HepG2 (cell line): ENCODE data around the gene OR11A1. TPM values are rescaled to one million over a fixed set of nuclear protein-coding genes. Genes with fewer than 3 reads are reported as not detected.

Experiments
- AHR ChIP-seq: IDR thresholded peaks from 2 replicates; pipeline ENCODE4 v1.6.1; 2018; ENCODE audit warnings: missing genetic modification reagents, missing compliant biosample characterization
- BHLHE40 ChIP-seq: IDR thresholded peaks from 2 replicates; pipeline ENCODE4 v1.6.1; 2011; ENCODE audit warnings: low read length, improper control_type of control experiment
- NCOA2 ChIP-seq: sonication (generic); formaldehyde crosslinking; IDR thresholded peaks from 2 replicates; pipeline ENCODE4 v1.8.0; 2022; ENCODE audit warnings: inconsistent platforms
- NPAS2 ChIP-seq: sonication (generic); formaldehyde crosslinking; IDR thresholded peaks from 2 replicates; pipeline ENCODE4 v1.8.0; 2022; ENCODE audit warnings: mild to moderate bottlenecking, missing genetic modification reagents, borderline replicate concordance
- ZNF713 ChIP-seq: sonication (generic); formaldehyde crosslinking; IDR thresholded peaks from 2 replicates; pipeline ENCODE4 v1.4.0; 2020; ENCODE audit warnings: mild to moderate bottlenecking, missing genetic modification reagents
- polyA plus RNA-seq, 8 experiments: library from polyadenylated mRNA; depleted of rRNA in 3 of 8; stranded (reverse) in 7 of 8; unstranded in 1 of 8; fragments of >200 nt; fragmentation: Illumina TruSeq in 4 of 8; extraction: Trizol in 4 of 8; gene quantifications; 2 replicates each; pipeline versions ENCODE4 v1.2.1 to v1.2.3, GENCODE V29; 2011 to 2016; ENCODE audit warnings: low read depth in 4 of 8, missing spikeins in 1 of 8, mixed read lengths in 1 of 8; ENCODE audit not compliant: insufficient read depth in 1 of 8
- total RNA-seq, 5 experiments: library from RNA; depleted of rRNA; stranded (reverse); fragments of >200 nt; fragmentation: Illumina TruSeq; extraction: Trizol; gene quantifications; 2 replicates each; pipeline ENCODE4 v1.2.3, GENCODE V29; 2016; ENCODE audit warnings: low read depth in 1 of 5
- TF ChIP-seq, protein P1 (sequence below): sonication (generic); formaldehyde crosslinking; IDR thresholded peaks from 2 replicates; pipeline ENCODE4 v1.4.0; 2020; ENCODE audit warnings: mild to moderate bottlenecking, missing genetic modification reagents
- TF ChIP-seq, protein P2 (sequence below): sonication (generic); formaldehyde crosslinking; IDR thresholded peaks from 2 replicates; pipeline ENCODE4 v1.5.1; 2020; ENCODE audit warnings: missing genetic modification reagents, mild to moderate bottlenecking, borderline replicate concordance
- TF ChIP-seq, protein P3 (sequence below): sonication (generic); formaldehyde crosslinking; conservative IDR thresholded peaks from 2 replicates; pipeline ENCODE4 v1.4.0; 2020; ENCODE audit warnings: missing genetic modification reagents

The OR11A1 gene
- total and polyA plus RNA-seq, 2 of the 13 experiments (the other 11 are each of a cell fraction or from before 2014, with no cell fraction given), result not detected

DNA sequence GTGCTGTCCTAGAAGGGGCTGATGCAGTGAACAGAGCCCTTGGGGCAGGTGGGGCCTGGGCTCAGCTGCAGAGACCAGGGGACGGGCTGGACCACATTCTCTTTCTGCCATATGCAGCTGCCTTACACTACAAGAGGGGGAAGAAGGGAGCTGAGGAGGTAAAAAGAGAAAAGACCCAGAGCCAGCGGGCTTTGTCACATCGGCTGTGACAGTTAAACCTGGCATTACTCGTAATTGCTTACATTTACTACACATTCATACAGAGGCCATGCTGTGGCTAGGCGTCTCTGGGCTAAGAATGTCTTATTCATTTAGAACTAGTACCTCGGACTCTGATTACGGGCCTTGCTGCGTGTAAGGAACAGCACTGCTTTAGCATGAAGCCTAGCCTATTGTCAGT is 43.7 kb upstream of the OR11A1 start (continued):
- TF ChIP-seq, protein P1, sequence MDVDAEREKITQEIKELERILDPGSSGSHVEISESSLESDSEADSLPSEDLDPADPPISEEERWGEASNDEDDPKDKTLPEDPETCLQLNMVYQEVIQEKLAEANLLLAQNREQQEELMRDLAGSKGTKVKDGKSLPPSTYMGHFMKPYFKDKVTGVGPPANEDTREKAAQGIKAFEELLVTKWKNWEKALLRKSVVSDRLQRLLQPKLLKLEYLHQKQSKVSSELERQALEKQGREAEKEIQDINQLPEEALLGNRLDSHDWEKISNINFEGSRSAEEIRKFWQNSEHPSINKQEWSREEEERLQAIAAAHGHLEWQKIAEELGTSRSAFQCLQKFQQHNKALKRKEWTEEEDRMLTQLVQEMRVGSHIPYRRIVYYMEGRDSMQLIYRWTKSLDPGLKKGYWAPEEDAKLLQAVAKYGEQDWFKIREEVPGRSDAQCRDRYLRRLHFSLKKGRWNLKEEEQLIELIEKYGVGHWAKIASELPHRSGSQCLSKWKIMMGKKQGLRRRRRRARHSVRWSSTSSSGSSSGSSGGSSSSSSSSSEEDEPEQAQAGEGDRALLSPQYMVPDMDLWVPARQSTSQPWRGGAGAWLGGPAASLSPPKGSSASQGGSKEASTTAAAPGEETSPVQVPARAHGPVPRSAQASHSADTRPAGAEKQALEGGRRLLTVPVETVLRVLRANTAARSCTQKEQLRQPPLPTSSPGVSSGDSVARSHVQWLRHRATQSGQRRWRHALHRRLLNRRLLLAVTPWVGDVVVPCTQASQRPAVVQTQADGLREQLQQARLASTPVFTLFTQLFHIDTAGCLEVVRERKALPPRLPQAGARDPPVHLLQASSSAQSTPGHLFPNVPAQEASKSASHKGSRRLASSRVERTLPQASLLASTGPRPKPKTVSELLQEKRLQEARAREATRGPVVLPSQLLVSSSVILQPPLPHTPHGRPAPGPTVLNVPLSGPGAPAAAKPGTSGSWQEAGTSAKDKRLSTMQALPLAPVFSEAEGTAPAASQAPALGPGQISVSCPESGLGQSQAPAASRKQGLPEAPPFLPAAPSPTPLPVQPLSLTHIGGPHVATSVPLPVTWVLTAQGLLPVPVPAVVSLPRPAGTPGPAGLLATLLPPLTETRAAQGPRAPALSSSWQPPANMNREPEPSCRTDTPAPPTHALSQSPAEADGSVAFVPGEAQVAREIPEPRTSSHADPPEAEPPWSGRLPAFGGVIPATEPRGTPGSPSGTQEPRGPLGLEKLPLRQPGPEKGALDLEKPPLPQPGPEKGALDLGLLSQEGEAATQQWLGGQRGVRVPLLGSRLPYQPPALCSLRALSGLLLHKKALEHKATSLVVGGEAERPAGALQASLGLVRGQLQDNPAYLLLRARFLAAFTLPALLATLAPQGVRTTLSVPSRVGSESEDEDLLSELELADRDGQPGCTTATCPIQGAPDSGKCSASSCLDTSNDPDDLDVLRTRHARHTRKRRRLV (CRISPR knock-in tag), result no peak
- TF ChIP-seq BHLHE40, result no peak
- TF ChIP-seq NCOA2 (CRISPR knock-in tag), result no peak
- TF ChIP-seq ZNF713 (CRISPR knock-in tag), result no peak
- TF ChIP-seq NPAS2, result no peak
- TF ChIP-seq, protein P2, sequence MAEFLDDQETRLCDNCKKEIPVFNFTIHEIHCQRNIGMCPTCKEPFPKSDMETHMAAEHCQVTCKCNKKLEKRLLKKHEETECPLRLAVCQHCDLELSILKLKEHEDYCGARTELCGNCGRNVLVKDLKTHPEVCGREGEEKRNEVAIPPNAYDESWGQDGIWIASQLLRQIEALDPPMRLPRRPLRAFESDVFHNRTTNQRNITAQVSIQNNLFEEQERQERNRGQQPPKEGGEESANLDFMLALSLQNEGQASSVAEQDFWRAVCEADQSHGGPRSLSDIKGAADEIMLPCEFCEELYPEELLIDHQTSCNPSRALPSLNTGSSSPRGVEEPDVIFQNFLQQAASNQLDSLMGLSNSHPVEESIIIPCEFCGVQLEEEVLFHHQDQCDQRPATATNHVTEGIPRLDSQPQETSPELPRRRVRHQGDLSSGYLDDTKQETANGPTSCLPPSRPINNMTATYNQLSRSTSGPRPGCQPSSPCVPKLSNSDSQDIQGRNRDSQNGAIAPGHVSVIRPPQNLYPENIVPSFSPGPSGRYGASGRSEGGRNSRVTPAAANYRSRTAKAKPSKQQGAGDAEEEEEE (CRISPR knock-in tag), result no peak
- TF ChIP-seq AHR (CRISPR knock-in tag), result no peak
- TF ChIP-seq, protein P3, sequence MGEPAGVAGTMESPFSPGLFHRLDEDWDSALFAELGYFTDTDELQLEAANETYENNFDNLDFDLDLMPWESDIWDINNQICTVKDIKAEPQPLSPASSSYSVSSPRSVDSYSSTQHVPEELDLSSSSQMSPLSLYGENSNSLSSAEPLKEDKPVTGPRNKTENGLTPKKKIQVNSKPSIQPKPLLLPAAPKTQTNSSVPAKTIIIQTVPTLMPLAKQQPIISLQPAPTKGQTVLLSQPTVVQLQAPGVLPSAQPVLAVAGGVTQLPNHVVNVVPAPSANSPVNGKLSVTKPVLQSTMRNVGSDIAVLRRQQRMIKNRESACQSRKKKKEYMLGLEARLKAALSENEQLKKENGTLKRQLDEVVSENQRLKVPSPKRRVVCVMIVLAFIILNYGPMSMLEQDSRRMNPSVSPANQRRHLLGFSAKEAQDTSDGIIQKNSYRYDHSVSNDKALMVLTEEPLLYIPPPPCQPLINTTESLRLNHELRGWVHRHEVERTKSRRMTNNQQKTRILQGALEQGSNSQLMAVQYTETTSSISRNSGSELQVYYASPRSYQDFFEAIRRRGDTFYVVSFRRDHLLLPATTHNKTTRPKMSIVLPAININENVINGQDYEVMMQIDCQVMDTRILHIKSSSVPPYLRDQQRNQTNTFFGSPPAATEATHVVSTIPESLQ (CRISPR knock-in tag), result no peak
- TF ChIP-seq, all 625 proteins: peak for 0
